Peyer's patch (tissue), 4 donors: ENCODE measurements around the gene DUS2.

Experiments
- POLR2A ChIP-seq, 2 donors: fragments of 450-650 bp; IDR thresholded peaks; one replicate each; pipeline ENCODE4 v1.5.1; 2017; ENCODE audit warnings: antibody characterized with exemption in 2 of 2, mild to moderate bottlenecking in 2 of 2, moderate library complexity in 2 of 2
- TF ChIP-seq, protein P1 (sequence below), 6 experiments: fragments of 450-650 bp in 4 of 6; fragments of 200-600 bp in 2 of 6; sonication (generic) in 1 of 6; IDR thresholded peaks; one replicate each; pipeline ENCODE4 v1.5.1; 2017 to 2019; ENCODE audit warnings: antibody characterized with exemption in 6 of 6, mild to moderate bottlenecking in 3 of 6, moderate library complexity in 1 of 6

- TF ChIP-seq, protein P1, sequence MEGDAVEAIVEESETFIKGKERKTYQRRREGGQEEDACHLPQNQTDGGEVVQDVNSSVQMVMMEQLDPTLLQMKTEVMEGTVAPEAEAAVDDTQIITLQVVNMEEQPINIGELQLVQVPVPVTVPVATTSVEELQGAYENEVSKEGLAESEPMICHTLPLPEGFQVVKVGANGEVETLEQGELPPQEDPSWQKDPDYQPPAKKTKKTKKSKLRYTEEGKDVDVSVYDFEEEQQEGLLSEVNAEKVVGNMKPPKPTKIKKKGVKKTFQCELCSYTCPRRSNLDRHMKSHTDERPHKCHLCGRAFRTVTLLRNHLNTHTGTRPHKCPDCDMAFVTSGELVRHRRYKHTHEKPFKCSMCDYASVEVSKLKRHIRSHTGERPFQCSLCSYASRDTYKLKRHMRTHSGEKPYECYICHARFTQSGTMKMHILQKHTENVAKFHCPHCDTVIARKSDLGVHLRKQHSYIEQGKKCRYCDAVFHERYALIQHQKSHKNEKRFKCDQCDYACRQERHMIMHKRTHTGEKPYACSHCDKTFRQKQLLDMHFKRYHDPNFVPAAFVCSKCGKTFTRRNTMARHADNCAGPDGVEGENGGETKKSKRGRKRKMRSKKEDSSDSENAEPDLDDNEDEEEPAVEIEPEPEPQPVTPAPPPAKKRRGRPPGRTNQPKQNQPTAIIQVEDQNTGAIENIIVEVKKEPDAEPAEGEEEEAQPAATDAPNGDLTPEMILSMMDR (IDR thresholded peaks at IDR 0.05) = no peak
- TF ChIP-seq POLR2A (IDR thresholded peaks at IDR 0.05) = no peak
Measured at GRCh38 chr16:68097088-68097487, 74.0 kb downstream of the DUS2 start.
